DND-41 (cell line): ENCODE data around the gene ABCB11.

Experiments used
- ATAC-seq: fragments of 200-7000 bp; cut with Tn5 transposase; 3 replicates; pipeline ENCODE4 v1.9.1; 2021; ENCODE audit warnings: low read depth; ENCODE audit not compliant: insufficient read depth
- DNase-seq: peaks from one replicate; pipeline ENCODE4 v3.0.0-alpha.2; 2020
- H2AFZ ChIP-seq: 2 replicates; pipeline ENCODE4 v1.6.0; 2012; ENCODE audit warnings: low read depth, low read length
- H3K27ac ChIP-seq: 2 replicates; pipeline ENCODE4 v1.5.1; 2012; ENCODE audit warnings: low read length, inconsistent platforms
- H3K27me3 ChIP-seq: fragments of 200-600 bp; sonication (generic); 2 replicates; pipeline ENCODE4 v1.6.0; 2012; ENCODE audit warnings: low read length, mild to moderate bottlenecking, inconsistent platforms; ENCODE audit not compliant: insufficient read depth, poor library complexity
- H3K36me3 ChIP-seq: 2 replicates; pipeline ENCODE4 v1.5.1; 2012; ENCODE audit warnings: low read length, inconsistent platforms; ENCODE audit not compliant: insufficient read depth
- H3K4me1 ChIP-seq: 2 replicates; pipeline ENCODE4 v1.5.1; 2012; ENCODE audit warnings: mild to moderate bottlenecking, low read length; ENCODE audit not compliant: insufficient read depth
- H3K4me2 ChIP-seq: 2 replicates; pipeline ENCODE4 v1.6.0; 2012; ENCODE audit warnings: mild to moderate bottlenecking, moderate library complexity, low read length, inconsistent platforms; ENCODE audit not compliant: insufficient read depth
- H3K4me3 ChIP-seq, 2 experiments: fragments of 200-600 bp in 1 of 2; shearing (Covaris generic) in 1 of 2; 2 replicates each; pipeline ENCODE4 v1.5.1; 2012 to 2016; ENCODE audit warnings: inconsistent platforms in 2 of 2, low read length in 2 of 2, mild to moderate bottlenecking in 2 of 2, low read depth in 1 of 2, moderate library complexity in 1 of 2
- H3K79me2 ChIP-seq: 2 replicates; pipeline ENCODE4 v1.6.0; 2012; ENCODE audit warnings: low read length, inconsistent platforms; ENCODE audit not compliant: insufficient read depth
- H3K9ac ChIP-seq: 2 replicates; pipeline ENCODE4 v1.6.0; 2012; ENCODE audit warnings: low read depth, mild to moderate bottlenecking, inconsistent platforms, low read length, moderate library complexity
- H3K9me3 ChIP-seq: 2 replicates; pipeline ENCODE4 v1.5.1; 2012; ENCODE audit warnings: low read length, moderate library complexity, mild to moderate bottlenecking, inconsistent platforms; ENCODE audit not compliant: insufficient read depth, severe bottlenecking
- H4K20me1 ChIP-seq: 2 replicates; pipeline ENCODE4 v1.6.0; 2012; ENCODE audit warnings: low read length; ENCODE audit not compliant: insufficient read depth
- CTCF ChIP-seq: IDR thresholded peaks from 2 replicates; pipeline ENCODE4 v1.5.1; 2012; ENCODE audit warnings: borderline replicate concordance, low read length, moderate library complexity, mild to moderate bottlenecking; ENCODE audit not compliant: poor library complexity, severe bottlenecking; ENCODE audit errors: extremely low read depth
- EZH2 ChIP-seq: IDR thresholded peaks from 3 replicates; pipeline ENCODE4 v1.6.1; 2012; ENCODE audit warnings: borderline replicate concordance, low read depth, mild to moderate bottlenecking, moderate library complexity, low read length, inconsistent platforms; ENCODE audit not compliant: severe bottlenecking

Gene ABCB11

GRCh38 chr2:168998609-168999211 lies 32.4 kb downstream of the ABCB11 start:
- TF ChIP-seq EZH2: no peak
- no peak for TF ChIP-seq CTCF
- ATAC-seq: no peak
- Histone ChIP-seq H3K9me3 (no peaks in the 10 kb centered on the region), H2AFZ (no peak overlapping the region), H3K79me2 (no peaks in the 10 kb centered on the region), H3K4me3 (no peak overlapping the region), H3K36me3 (no peaks in the 10 kb centered on the region), H3K27ac (no peak overlapping the region), H3K9ac (no peak overlapping the region), H3K27me3 (peaks cover 6% of the 10 kb centered on the region), H4K20me1 (no peaks in the 10 kb centered on the region), H3K4me2 (no peak overlapping the region), H3K4me1 (no peaks in the 10 kb centered on the region)
- DNase-seq: no peak

GRCh38 chr2:168997794-168998193 lies 33.3 kb downstream of the ABCB11 start:
- TF ChIP-seq EZH2 (no peak), CTCF (no peak)
- ATAC-seq: no peak
- no peaks in the 10 kb centered on the region for H3K9me3 ChIP-seq
- DNase-seq: no peak
- H3K4me3 ChIP-seq: no peak overlapping the region
- H3K27me3 ChIP-seq: peaks cover 6% of the 10 kb centered on the region
- H3K36me3 ChIP-seq: no peaks in the 10 kb centered on the region
- H3K27ac ChIP-seq: no peak overlapping the region
- H3K79me2 ChIP-seq: no peaks in the 10 kb centered on the region
- no peaks in the 10 kb centered on the region for H3K4me1 ChIP-seq
- H2AFZ ChIP-seq: no peak overlapping the region
- no peak overlapping the region for H3K9ac ChIP-seq
- H4K20me1 ChIP-seq: no peaks in the 10 kb centered on the region
- H3K4me2 ChIP-seq: no peak overlapping the region

- H2AFZ ChIP-seq: no peak overlapping the region
- no peaks in the 10 kb centered on the region for H3K36me3 ChIP-seq
- no peak overlapping the region for H3K27ac ChIP-seq
- no peaks in the 10 kb centered on the region for H3K9me3 ChIP-seq
- no peak overlapping the region for H3K4me3 ChIP-seq
- DNase-seq (no peak), ATAC-seq (no peak)
- no peak overlapping the region for H3K9ac ChIP-seq
- peaks cover 6% of the 10 kb centered on the region for H3K27me3 ChIP-seq
- TF ChIP-seq EZH2 (no peak), CTCF (no peak)
- no peak overlapping the region for H3K4me2 ChIP-seq
- no peaks in the 10 kb centered on the region for H3K79me2 ChIP-seq
- H4K20me1 ChIP-seq: no peaks in the 10 kb centered on the region
- no peaks in the 10 kb centered on the region for H3K4me1 ChIP-seq
Measured at GRCh38 chr2:168997118-168997521, 34.0 kb downstream of the ABCB11 start.
